ENCODE data around the gene STK32C.

The STK32C gene

DNA sequence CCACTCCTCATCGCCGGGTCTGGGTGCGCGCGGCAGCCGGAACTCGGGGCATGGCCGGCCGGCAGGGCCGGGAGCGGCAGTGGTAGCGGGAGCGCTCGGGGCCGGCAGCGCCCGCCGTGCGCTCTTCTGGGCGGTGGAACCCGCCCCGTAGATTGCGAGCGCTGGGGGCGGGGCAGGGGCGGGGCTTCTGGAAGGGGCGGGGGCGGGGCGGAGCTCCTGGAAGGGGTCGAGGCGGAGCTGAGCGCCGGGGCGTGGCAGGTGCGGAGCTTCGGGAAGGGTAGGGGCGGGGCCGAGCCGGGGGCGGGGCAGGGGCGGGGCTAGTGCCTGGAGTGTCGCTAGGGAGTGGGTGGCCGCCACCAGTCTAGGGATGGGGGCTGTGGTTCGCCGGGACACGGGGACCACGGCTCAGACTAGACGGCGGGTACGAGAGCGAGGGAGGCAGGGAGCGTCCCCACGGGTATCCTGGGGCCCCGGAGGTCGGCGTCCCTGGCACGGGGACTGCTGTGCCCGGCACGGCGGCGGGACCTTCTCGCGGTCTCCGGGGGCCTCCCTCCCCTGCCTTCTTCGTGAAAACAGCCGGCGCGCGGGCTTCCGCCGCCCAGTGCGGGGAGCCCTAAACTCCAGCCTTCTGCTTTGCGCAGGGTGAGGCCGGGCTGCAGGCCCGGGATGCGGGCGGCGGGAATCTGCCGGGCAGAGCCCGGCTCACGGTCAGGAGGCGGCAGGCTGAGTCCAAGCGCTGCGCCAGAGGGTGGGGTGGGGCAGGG is at the start of gene STK32C:
TSS of gene STK32C (minus strand) at position 128 of the 764 bp plus-strand sequence. CDS start at position 11, 117 bp downstream.
- in situ Hi-C loops (cut with MboI; ENCODE audit: low pct_unique_long_range_greater_than_20kb, low sequenced_read_pairs, unreplicated experiment) = no loop called here
- peak; percentile 100 for DNase-seq (ENCODE audit: low spot score)
- TF ChIP-seq, protein P1, sequence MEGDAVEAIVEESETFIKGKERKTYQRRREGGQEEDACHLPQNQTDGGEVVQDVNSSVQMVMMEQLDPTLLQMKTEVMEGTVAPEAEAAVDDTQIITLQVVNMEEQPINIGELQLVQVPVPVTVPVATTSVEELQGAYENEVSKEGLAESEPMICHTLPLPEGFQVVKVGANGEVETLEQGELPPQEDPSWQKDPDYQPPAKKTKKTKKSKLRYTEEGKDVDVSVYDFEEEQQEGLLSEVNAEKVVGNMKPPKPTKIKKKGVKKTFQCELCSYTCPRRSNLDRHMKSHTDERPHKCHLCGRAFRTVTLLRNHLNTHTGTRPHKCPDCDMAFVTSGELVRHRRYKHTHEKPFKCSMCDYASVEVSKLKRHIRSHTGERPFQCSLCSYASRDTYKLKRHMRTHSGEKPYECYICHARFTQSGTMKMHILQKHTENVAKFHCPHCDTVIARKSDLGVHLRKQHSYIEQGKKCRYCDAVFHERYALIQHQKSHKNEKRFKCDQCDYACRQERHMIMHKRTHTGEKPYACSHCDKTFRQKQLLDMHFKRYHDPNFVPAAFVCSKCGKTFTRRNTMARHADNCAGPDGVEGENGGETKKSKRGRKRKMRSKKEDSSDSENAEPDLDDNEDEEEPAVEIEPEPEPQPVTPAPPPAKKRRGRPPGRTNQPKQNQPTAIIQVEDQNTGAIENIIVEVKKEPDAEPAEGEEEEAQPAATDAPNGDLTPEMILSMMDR (IDR thresholded peaks at IDR 0.05; ENCODE audit: extremely low read depth, insufficient read depth, missing control alignments) = peak; percentile 6

DNA sequence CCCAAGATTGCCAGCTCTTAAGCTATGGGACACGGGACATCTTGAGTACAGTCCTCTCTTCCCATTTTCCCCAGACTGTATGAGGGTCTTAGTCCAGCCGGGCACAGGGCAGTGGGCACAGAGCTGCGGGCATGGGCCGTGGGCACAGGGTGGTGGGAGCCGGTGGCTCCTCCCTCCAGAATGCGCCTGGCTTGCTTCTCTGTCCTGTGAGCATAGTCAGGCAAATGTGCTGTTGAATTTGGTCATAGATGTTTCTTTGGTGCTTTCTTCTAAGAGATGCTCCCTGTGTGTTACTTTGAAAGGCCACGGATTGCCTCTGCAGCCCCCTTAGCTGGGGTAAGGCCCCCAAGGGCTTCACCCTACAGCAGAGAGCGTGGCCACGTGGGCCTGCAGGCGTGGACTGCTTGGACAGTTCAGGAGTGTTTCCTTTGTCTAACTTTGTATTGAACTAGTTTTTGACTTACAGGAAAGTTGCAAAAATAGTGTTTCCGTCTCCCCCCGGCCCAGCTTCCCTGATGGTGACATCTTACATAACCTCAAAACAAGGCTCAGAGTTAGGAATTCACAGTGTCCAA is 49.0 kb upstream of the STK32C start:
- TF ChIP-seq, protein P1 (IDR thresholded peaks at IDR 0.05; ENCODE audit: extremely low read depth, insufficient read depth, missing control alignments) = no peak
- in situ Hi-C loops (cut with MboI; ENCODE audit: low pct_unique_long_range_greater_than_20kb, low sequenced_read_pairs, unreplicated experiment) = no loop called here

DNA sequence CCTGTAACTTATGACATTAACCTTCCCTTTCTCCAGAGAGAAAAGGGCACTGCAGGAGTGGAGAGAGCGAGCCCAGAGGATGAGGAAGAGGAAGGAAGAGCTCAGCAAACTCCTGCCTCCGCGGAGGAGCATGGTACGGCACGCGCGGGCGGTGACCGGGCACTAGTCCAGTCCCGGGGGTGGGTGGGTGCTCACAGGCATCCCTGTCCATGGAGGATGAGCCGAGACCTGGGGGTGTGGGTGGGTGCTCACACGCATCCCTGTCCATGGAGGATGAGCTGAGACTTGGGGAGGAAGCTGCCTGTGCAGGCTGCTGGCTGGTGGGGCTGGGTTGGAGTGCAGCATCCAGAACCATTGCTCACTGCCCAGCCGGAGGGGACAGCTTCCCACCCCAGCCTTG is 48.0 kb upstream of the STK32C start:
- no peak for DNase-seq (ENCODE audit: low spot score)
- TF ChIP-seq, protein P1 (IDR thresholded peaks at IDR 0.05; ENCODE audit: extremely low read depth, insufficient read depth, missing control alignments) = no peak
- in situ Hi-C loops (cut with MboI; ENCODE audit: low pct_unique_long_range_greater_than_20kb, low sequenced_read_pairs, unreplicated experiment) = no loop called here

More for the DNA sequence above, 49.0 kb upstream of the STK32C start:
- DNase-seq (ENCODE audit: low spot score) = no peak

DNA sequence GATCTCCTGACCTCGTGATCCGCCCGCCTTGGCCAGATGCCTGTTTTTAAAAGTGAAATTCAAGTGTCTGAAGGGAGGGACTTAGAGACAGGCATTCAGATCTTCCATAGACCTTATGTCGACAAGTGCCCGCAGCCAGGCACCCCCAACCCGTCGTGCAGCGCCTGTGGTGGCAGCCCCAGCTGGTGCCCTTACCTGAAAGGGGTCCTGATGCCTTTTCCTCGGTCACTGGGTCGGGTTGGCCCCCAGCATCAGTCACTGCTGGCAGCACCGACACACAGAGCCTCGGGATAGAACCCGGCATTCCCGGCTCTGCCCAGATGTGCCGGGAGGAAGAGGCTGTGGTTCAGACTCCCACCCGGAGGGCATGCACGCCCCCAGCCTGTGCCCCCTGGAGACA is 47.5 kb upstream of the STK32C start:
- in situ Hi-C loops (cut with MboI; ENCODE audit: low pct_unique_long_range_greater_than_20kb, low sequenced_read_pairs, unreplicated experiment) = no loop called here
- DNase-seq (ENCODE audit: low spot score) = no peak

DNA sequence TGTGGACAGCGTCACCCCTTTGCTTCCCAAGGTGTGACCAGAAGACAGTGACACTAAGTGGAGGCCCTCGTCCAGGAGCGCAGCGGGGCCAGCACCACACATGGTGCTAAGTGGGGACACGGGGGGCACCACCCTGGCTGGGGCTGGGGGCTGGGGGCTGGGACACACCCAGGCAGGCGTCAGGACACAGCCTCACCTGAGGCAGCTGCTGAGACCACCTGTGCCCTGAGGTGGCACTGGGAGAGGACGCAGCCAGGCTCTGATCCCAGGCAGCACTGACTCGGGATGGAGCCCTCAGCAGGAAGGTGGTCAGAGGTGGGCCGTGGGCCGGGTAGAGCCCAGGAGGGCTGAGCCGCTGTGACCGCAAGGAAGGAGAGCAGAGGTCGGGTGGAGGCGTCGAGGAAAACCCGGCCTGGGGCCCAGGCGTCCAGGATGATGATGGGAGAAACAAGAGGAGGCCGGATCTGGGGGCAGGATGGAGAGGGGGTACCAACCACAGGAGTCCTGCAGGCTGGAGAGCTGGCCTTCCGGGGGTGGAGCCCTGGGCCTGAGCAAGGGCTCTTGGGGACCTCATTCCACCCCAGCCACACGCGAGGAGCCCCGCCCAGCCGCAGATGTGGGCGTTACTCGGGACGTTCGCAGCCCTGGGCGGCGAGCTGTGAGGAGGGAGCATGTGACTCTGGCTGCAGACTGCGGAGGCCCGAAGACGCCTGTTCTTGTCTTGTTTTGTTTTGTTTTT is 46.8 kb upstream of the STK32C start:
- in situ Hi-C loops (cut with MboI; ENCODE audit: low pct_unique_long_range_greater_than_20kb, low sequenced_read_pairs, unreplicated experiment) = no loop called here
- DNase-seq (ENCODE audit: low spot score) = no peak
- TF ChIP-seq, protein P1 (IDR thresholded peaks at IDR 0.05; ENCODE audit: extremely low read depth, insufficient read depth, missing control alignments) = no peak

More for the DNA sequence above, 47.5 kb upstream of the STK32C start:
- TF ChIP-seq, protein P1 (IDR thresholded peaks at IDR 0.05; ENCODE audit: extremely low read depth, insufficient read depth, missing control alignments) = no peak

DNA sequence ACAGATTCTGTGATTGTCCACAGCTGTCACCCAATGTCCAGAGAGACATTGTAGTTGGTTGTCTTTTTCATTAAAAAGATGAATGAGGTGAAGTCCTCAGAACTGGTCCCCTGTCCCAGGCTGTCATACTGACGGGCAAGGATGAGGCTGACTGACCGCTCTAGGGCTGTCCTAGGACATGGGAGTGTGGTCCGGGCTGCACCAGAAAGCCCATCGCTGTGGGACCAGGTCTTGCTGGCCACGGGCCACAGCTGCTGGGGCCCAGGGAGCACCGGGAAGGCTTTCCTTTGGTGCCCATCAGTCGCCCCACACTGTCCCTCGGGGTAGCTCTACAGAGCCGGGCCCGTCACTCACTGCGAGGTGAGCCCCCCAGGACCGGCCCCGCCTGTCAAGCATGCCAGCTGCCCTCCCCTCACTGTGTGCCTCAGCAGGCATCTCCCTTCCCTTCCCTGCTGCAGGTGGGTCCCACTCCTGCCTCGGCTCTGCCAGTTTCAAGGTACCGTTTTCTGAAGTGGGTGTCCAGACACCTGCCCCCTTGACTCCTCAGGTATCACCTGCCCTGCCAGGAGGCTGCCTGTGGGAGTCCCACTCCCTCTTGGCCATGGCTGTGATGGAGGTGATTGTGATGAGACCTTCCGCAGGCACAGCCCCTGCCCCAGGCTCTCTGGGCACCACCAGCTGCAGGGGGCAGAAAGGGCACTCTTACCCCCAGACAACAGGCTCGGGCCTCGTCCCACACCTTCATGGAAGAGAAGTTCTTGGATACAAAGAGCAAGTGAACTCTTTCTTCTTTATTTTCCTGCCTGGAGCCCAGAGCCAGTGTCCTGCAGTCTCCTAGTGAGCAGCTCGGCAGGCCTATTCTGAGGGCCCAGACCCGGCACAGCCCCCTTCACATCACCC is 46.0 kb upstream of the STK32C start:
- no peak for DNase-seq (ENCODE audit: low spot score)
- TF ChIP-seq, protein P1 (IDR thresholded peaks at IDR 0.05; ENCODE audit: extremely low read depth, insufficient read depth, missing control alignments) = no peak
- in situ Hi-C loops (cut with MboI; ENCODE audit: low pct_unique_long_range_greater_than_20kb, low sequenced_read_pairs, unreplicated experiment) = no loop called here

All from GM13977 (cell line).